DND-41 (cell line): Measurements from ENCODE around the gene ITPR2.
"Not testable (repeated sequence)": the region's sequence is repeated elsewhere in the genome, so short reads cannot be mapped to it uniquely, and the experiment has no call there.

Experiments
- ATAC-seq: fragments of 200-7000 bp; cut with Tn5 transposase; 3 replicates; pipeline ENCODE4 v1.9.1; 2021; ENCODE audit warnings: low read depth; ENCODE audit not compliant: insufficient read depth
- DNase-seq: peaks from one replicate; pipeline ENCODE4 v3.0.0-alpha.2; 2020
- H2AFZ ChIP-seq: 2 replicates; pipeline ENCODE4 v1.6.0; 2012; ENCODE audit warnings: low read depth, low read length
- H3K27ac ChIP-seq: 2 replicates; pipeline ENCODE4 v1.5.1; 2012; ENCODE audit warnings: low read length, inconsistent platforms
- H3K27me3 ChIP-seq: fragments of 200-600 bp; sonication (generic); 2 replicates; pipeline ENCODE4 v1.6.0; 2012; ENCODE audit warnings: low read length, mild to moderate bottlenecking, inconsistent platforms; ENCODE audit not compliant: insufficient read depth, poor library complexity
- H3K36me3 ChIP-seq: 2 replicates; pipeline ENCODE4 v1.5.1; 2012; ENCODE audit warnings: low read length, inconsistent platforms; ENCODE audit not compliant: insufficient read depth
- H3K4me1 ChIP-seq: 2 replicates; pipeline ENCODE4 v1.5.1; 2012; ENCODE audit warnings: mild to moderate bottlenecking, low read length; ENCODE audit not compliant: insufficient read depth
- H3K4me2 ChIP-seq: 2 replicates; pipeline ENCODE4 v1.6.0; 2012; ENCODE audit warnings: mild to moderate bottlenecking, moderate library complexity, low read length, inconsistent platforms; ENCODE audit not compliant: insufficient read depth
- H3K4me3 ChIP-seq, 2 experiments: fragments of 200-600 bp in 1 of 2; shearing (Covaris generic) in 1 of 2; 2 replicates each; pipeline ENCODE4 v1.5.1; 2012 to 2016; ENCODE audit warnings: inconsistent platforms in 2 of 2, low read length in 2 of 2, mild to moderate bottlenecking in 2 of 2, low read depth in 1 of 2, moderate library complexity in 1 of 2
- H3K79me2 ChIP-seq: 2 replicates; pipeline ENCODE4 v1.6.0; 2012; ENCODE audit warnings: low read length, inconsistent platforms; ENCODE audit not compliant: insufficient read depth
- H3K9ac ChIP-seq: 2 replicates; pipeline ENCODE4 v1.6.0; 2012; ENCODE audit warnings: low read depth, mild to moderate bottlenecking, inconsistent platforms, low read length, moderate library complexity
- H3K9me3 ChIP-seq: 2 replicates; pipeline ENCODE4 v1.5.1; 2012; ENCODE audit warnings: low read length, moderate library complexity, mild to moderate bottlenecking, inconsistent platforms; ENCODE audit not compliant: insufficient read depth, severe bottlenecking
- H4K20me1 ChIP-seq: 2 replicates; pipeline ENCODE4 v1.6.0; 2012; ENCODE audit warnings: low read length; ENCODE audit not compliant: insufficient read depth
- CTCF ChIP-seq: IDR thresholded peaks from 2 replicates; pipeline ENCODE4 v1.5.1; 2012; ENCODE audit warnings: borderline replicate concordance, low read length, moderate library complexity, mild to moderate bottlenecking; ENCODE audit not compliant: poor library complexity, severe bottlenecking; ENCODE audit errors: extremely low read depth
- EZH2 ChIP-seq: IDR thresholded peaks from 3 replicates; pipeline ENCODE4 v1.6.1; 2012; ENCODE audit warnings: borderline replicate concordance, low read depth, mild to moderate bottlenecking, moderate library complexity, low read length, inconsistent platforms; ENCODE audit not compliant: severe bottlenecking

ITPR2 gene

GRCh38 chr12:26520109-26520508, 312.9 kb downstream of the ITPR2 start:
- Histone ChIP-seq H4K20me1 (no peaks in the 10 kb centered on the region), H3K4me3 (no peak overlapping the region), H3K4me2 (no peak overlapping the region), H3K27me3 (no peaks in the 10 kb centered on the region), H3K36me3 (peaks cover 2% of the 10 kb centered on the region; the same call in 1 of the 2 replicates), H2AFZ (no peak overlapping the region), H3K27ac (no peak overlapping the region), H3K4me1 (no peaks in the 10 kb centered on the region), H3K9me3 (peaks cover 3% of the 10 kb centered on the region), H3K9ac (no peak overlapping the region), H3K79me2 (no peaks in the 10 kb centered on the region)
- ATAC-seq (no peak), DNase-seq (no peak)
- no peak for TF ChIP-seq EZH2
- TF ChIP-seq CTCF, result no peak

- no peaks in the 10 kb centered on the region for H4K20me1 ChIP-seq
- no peak overlapping the region for H3K9ac ChIP-seq
- H3K4me3 ChIP-seq, result no peak overlapping the region
- TF ChIP-seq EZH2 (no peak), CTCF (no peak)
- H3K27me3 ChIP-seq, result no peaks in the 10 kb centered on the region
- no peak overlapping the region for H2AFZ ChIP-seq
- H3K4me1 ChIP-seq, result no peaks in the 10 kb centered on the region
- no peaks in the 10 kb centered on the region for H3K9me3 ChIP-seq
- no peaks in the 10 kb centered on the region for H3K79me2 ChIP-seq
- no peak overlapping the region for H3K4me2 ChIP-seq
- no peak for ATAC-seq
- no peaks in the 10 kb centered on the region for H3K36me3 ChIP-seq
- H3K27ac ChIP-seq, result no peak overlapping the region
- DNase-seq, result no peak
Observed at GRCh38 chr12:26519462-26519861, 313.5 kb downstream of the ITPR2 start.

GRCh38 chr12:26517320-26517719, 315.7 kb downstream of the ITPR2 start:
- not testable (repeated sequence) for H3K9ac ChIP-seq, H4K20me1 ChIP-seq, DNase-seq, H3K4me2 ChIP-seq, H2AFZ ChIP-seq, H3K79me2 ChIP-seq, H3K4me3 ChIP-seq, H3K27ac ChIP-seq, H3K27me3 ChIP-seq, H3K9me3 ChIP-seq, ATAC-seq, H3K4me1 ChIP-seq, H3K36me3 ChIP-seq

- Histone ChIP-seq H3K4me1 (no peaks in the 10 kb centered on the region), H3K9me3 (no peaks in the 10 kb centered on the region), H3K79me2 (no peaks in the 10 kb centered on the region), H3K27me3 (no peaks in the 10 kb centered on the region), H3K9ac (no peak overlapping the region), H3K27ac (no peak overlapping the region), H4K20me1 (no peaks in the 10 kb centered on the region), H2AFZ (no peak overlapping the region), H3K4me3 (no peak overlapping the region), H3K4me2 (no peak overlapping the region), H3K36me3 (no peaks in the 10 kb centered on the region)
- DNase-seq, result no peak
- no peak for TF ChIP-seq CTCF
- TF ChIP-seq EZH2, result no peak
- no peak for ATAC-seq
Observed at GRCh38 chr12:26514364-26514763, 318.6 kb downstream of the ITPR2 start.
